GM18505 (cell line): ENCODE data around the gene RFNG.

ENCODE experiments used
- ATAC-seq: cut with Tn5 transposase; IDR thresholded peaks from one replicate; pipeline ENCODE4 v1.9.1; 2021; ENCODE audit not compliant: unreplicated experiment
- POLR2A ChIP-seq: IDR thresholded peaks from 4 replicates; pipeline ENCODE4 v1.6.1; 2011; ENCODE audit warnings: borderline replicate concordance; ENCODE audit not compliant: insufficient read depth, insufficient read length; ENCODE audit errors: extremely low read depth

Gene RFNG

GRCh38 chr17:82013341-82013740 is 38.3 kb downstream of the RFNG start:
- ATAC-seq, result no peak
- no peak for TF ChIP-seq POLR2A

- no peak for TF ChIP-seq POLR2A
- ATAC-seq, result no peak
Observed at GRCh38 chr17:82012640-82013295, 38.8 kb downstream of the RFNG start.

- no peak for ATAC-seq
- no peak for TF ChIP-seq POLR2A
Observed at GRCh38 chr17:82012261-82012639, 39.4 kb downstream of the RFNG start.

- TF ChIP-seq POLR2A, result no peak
- ATAC-seq, result no peak
Observed at GRCh38 chr17:82011617-82012187, 39.9 kb downstream of the RFNG start.

GRCh38 chr17:82010575-82011525 is 40.8 kb downstream of the RFNG start:
- ATAC-seq, result no peak
- TF ChIP-seq POLR2A, result no peak

- ATAC-seq, result no peak
- TF ChIP-seq POLR2A, result no peak
Observed at GRCh38 chr17:82009413-82009812, 42.2 kb downstream of the RFNG start.

GRCh38 chr17:82008941-82009405 is 42.6 kb downstream of the RFNG start:
- no peak for ATAC-seq
- TF ChIP-seq POLR2A, result no peak

GRCh38 chr17:82008258-82008940 is 43.2 kb downstream of the RFNG start:
- TF ChIP-seq POLR2A, result no peak
- ATAC-seq, result no peak

GRCh38 chr17:82007495-82008257 is 43.9 kb downstream of the RFNG start:
- TF ChIP-seq POLR2A, result no peak
- no peak for ATAC-seq

GRCh38 chr17:82007228-82007494 is 44.5 kb downstream of the RFNG start:
- no peak for TF ChIP-seq POLR2A
- no peak for ATAC-seq

GRCh38 chr17:82006468-82007227 is 45.0 kb downstream of the RFNG start:
- ATAC-seq, result no peak
- TF ChIP-seq POLR2A, result no peak

GRCh38 chr17:82005701-82006348 is 45.8 kb downstream of the RFNG start:
- no peak for TF ChIP-seq POLR2A
- no peak for ATAC-seq
